HG03571 (cell line): ENCODE measurements around the gene IL16.

Source experiments
- ATAC-seq: cut with Tn5 transposase; IDR thresholded peaks from one replicate; pipeline ENCODE4 v1.9.1; 2021; ENCODE audit not compliant: unreplicated experiment

IL16 gene

GRCh38 chr15:81362790-81363189 is 166.1 kb downstream of the IL16 start:
- ATAC-seq = no peak

DNA sequence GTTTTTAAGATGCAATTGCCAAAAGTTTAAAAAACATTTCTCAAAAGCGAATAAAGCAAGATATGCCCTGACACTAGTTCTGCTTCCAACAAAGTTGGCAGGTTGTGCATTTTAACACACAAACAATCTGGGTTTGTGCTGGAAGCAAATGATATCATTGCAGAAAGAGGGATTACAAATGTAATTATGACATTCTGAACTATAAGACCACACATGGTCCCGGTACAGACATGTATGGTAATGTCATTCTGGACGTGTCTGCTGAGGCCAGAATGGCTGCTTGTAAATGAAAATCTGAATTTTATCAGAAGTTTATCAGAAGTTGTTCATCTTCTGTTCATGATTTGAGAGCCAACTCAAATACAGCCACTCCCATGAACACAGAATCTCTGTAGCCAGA is 166.6 kb downstream of the IL16 start:
- no peak for ATAC-seq
